Left lobe of liver (tissue), 2 donors: ENCODE data around the gene SP140. TPM values are rescaled to one million over a fixed set of nuclear protein-coding genes. Genes with fewer than 3 reads are reported as not detected.
"Not testable (repeated sequence)": the region's sequence is repeated elsewhere in the genome, so short reads cannot be mapped to it uniquely, and the experiment has no call there.

Experiments used
- ATAC-seq: fragments of 200-7000 bp; cut with Tn5 transposase; one replicate; pipeline ENCODE4 v1.9.1; 2020; ENCODE audit warnings: mild to moderate bottlenecking, moderate library complexity
- DNase-seq: peaks from one replicate; pipeline ENCODE4 v3.0.0-alpha.2; 2020; ENCODE audit warnings: low spot score
- total RNA-seq: library from RNA; stranded (reverse); gene quantifications from one replicate; pipeline ENCODE4 v1.2.1, GENCODE V29; 2021
- donor health status: DM: no; HTN: no; CAD: no; lungs with moderate emphysema.
- donor health status: DM: no; HTN: yes; CAD: no.

The SP140 gene
- total RNA-seq, result 1.2 TPM

DNA sequence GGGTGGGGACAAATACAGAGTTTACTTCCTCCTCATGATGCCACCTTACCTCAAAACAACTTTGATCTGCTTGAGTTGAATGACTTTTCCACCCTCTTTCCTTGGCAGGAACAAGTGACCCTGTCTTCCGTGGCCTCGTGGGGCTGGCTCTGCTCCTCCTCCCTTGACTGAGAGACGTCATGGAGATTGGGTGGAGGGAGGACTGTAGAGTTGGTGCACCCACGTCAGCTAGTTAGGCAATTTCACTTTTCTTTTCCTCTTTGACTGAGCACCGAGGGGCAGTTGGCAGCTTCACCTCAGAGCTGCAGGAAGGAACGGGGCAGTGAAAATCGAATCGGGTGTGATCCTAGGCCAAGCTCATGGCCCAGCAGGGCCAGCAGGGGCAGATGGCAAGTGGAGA, at the start of gene SP140:
SP140 (plus strand) TSS at position 251 of the 400 bp plus-strand sequence; CDS start at position 360, 109 bp downstream.
- DNase-seq (peak; percentile 47), ATAC-seq (peak; percentile 54)

DNA sequence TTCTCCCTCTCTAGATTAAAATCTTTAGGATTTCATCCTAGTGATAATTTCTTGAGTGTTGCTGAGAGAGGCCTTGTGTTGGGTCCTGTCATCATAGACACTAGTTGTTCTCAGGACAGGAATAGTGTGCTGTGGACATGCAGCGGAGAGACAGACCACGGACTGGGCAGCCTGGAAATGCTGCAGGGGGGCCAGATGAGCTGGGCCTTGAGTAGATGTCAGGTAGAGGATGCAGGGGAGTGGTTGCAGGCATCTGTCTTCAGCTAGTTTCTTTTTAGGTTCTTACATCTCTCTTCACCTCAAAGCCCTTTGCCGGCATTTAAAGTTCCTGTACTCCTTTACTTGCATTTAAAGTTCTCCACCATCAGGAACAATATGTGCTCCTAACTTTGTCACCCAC, 48.5 kb upstream of the SP140 start:
- ATAC-seq (no peak), DNase-seq (no peak)

DNA sequence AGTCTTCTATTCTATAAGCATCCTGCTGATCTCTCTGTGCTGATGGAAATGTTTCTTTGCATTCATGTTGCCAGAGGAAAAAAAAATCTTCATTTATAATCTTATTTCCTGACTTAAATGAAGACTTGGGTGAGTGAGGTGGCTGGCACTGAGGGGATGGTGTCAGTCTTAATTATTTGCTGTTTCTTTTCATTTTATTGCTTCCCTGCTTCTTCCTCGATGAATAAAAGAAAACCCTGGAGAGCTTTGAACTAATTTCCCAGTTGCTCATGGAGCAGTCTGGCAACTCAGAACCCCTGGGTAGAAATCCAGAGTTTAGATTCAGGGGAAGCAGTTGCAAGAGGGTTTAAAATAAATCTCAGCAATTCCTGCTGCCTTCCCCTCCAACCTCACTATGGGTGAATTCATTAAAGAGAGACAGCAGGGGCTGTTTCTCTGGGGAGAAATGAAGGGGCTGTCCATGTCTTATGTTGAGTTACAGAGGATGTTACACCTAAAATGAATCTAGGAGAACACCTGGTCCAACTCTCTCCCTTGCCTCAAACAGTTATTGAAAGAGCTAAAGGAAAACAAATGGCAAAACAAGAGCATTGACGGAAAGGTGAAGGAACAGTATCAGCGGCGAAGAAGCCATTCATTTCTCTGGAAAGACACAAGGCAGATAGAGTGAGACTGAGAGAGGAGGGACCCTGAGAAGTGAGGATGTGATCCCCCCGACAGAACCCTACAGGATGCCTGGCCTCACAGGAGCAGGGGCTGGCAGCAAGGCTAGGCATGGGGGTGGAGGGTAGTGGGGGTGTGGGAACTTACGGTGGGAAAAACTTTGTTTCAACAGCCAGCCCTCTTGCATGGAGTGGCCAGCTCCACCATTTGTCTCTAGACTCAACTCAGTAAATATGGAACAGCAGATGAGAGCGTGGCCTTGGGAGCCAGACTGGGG, 46.7 kb upstream of the SP140 start:
- ATAC-seq, result no peak
- DNase-seq, result no peak

DNA sequence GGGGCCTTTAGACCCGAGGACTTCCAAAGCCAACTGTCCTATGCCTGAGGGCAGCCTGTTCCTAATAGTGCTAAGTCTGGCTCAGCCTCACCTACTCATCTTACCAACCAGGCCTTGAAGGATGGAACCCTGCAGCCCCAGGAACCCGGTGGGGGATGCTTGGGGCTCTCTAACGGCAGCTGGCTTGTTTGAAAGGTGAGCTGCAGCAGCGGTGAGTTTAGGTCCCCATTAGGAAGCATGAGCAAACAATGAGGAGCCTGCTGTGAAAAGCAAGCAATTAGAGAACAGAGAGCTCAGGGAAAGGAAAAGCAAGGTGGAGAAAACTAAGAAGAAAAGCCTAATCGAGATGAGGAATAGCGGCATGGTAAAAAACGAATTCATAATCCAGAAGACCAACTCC, 45.6 kb upstream of the SP140 start:
- ATAC-seq, result no peak
- no peak for DNase-seq

- DNase-seq (no peak), ATAC-seq (no peak)
These were observed 44.3 kb upstream of the SP140 start for GRCh38 chr2:230181195-230181594.

DNA sequence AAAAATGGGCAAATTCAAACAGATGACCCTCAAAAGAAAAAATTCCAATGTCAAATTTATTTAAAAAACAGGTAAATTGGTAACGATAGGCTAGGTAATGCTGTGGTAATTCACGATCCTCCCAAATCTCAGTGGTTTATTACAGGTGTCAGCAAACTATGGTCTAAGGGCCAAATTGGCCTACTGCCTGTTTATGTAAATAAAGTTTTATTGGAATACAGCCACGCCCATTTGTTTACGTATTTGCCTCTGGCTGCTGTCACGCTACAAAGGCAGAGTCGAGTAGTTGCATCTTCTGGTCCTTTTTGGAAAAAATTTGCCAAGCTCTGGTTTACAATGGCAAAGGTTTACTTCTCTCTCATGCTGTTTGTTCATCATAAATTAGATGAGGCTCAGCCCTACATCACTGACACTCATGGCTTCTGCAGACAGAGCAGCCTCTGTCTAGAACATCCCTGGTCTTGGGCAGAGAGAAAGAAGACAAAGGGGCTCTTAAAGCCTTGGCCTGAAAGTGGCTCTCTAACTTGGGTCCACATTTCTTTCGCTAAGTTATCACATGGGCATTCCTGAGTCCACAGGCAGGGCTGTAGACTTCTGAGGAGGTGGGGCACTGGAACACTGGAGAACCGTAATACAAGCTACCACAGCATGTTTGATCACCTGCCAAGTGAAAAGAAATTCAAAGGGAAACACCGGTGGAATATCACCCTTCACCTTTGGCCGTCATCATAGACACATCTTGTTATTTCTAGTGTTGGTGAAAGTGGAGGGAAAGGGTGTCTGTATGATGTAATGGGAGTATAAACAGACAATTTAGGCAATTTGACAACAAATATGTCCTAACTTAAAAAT, 40.6 kb upstream of the SP140 start:
- DNase-seq, result no peak
- ATAC-seq, result peak; percentile 57

DNA sequence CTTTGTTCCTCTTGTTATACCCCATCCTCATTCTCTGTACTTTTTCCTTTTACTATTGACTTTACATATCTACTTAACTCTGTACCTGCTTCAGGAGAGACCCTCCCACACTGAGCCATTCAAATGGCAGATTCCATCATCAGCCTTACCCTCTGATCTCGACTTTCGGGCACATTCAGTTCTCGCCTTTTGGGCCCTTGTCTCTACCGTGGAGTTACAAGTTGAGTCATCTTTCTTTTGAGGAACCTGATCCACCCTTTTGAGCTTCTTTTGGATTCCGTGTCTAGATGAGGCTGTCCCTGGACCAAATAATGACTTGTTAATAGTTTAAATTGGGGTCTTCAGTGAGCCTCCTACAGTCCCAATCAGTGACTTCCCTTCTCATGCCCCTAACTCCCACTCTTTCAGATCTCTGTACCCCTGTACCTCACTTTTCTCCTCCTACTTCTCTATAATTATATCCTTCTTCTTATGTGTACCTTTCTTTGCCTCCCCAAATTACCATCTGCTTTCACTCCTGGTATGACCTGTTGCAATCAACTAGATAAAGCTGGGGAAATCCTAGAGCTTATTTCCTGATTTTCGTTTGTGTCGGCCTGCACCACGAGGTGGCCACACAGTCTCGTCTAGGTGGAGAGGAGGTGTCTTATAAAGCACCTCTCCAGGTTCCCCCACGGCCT, 23.0 kb upstream of the SP140 start:
- DNase-seq, result no peak
- no peak for ATAC-seq

DNA sequence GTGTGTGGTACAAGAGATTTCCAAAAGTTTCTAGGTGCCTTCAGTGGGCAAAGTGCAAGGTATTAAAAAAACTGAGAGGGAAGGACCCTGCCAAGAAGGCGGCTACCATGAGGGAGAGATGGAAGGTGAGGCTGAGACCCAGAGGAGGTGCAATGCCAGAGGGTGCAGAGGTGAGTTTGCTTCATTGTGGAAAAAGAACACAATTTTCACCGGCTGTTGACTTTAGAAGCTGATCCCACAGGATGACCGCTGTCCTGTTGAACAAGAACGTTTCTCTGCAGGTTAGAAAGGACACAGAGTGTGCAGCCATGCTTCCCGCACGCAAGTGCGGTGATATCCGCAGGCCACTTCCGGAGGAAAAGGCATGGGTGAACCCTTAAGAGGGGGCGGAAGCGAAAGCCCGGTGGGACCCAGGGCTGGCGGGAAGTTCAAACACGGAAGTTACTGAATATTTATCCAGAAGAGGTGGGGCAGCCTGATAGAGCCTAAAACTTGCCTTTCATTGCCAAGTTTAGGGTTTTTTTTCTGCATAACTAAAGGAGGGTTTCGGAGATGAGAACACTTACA, 22.3 kb upstream of the SP140 start:
- ATAC-seq (no peak), DNase-seq (no peak)

- DNase-seq (no peak), ATAC-seq (no peak)
These were observed 20.5 kb upstream of the SP140 start for GRCh38 chr2:230205034-230205433.

- no peak for ATAC-seq
- no peak for DNase-seq
These were observed 19.8 kb upstream of the SP140 start for GRCh38 chr2:230205721-230206120.

- ATAC-seq, result no peak
- DNase-seq, result no peak
These were observed 17.0 kb upstream of the SP140 start for GRCh38 chr2:230208576-230208975.

DNA sequence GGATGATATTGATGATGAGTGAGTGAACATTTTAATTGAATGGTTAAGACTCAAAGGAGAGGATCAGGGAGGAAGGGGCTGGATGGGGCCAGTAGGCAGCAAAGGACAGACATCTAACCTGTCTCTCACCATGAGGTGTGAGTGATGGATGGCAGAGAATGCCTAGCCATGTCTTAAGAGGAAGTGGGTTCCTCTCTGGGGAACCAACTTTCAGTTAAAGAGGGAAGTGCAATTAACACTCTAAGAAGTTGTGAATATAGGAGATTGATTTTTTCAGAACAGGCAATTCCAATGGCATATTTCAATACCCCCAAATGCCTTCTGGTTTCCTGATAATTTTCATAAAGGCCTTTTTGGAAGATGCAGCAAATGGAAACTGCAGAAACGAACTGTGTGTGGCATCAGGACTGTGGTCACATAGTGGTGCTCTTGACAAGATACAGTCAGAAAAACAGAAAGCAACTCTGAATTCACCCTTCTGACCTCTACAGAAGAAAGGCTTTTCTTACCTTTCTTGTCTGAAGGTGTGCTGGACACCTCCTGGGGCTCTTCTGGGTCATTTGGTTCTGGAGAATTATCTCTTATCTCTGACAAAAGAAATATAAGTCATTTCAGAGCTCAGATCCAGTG, 16.0 kb upstream of the SP140 start:
- no peak for ATAC-seq
- DNase-seq, result no peak

DNA sequence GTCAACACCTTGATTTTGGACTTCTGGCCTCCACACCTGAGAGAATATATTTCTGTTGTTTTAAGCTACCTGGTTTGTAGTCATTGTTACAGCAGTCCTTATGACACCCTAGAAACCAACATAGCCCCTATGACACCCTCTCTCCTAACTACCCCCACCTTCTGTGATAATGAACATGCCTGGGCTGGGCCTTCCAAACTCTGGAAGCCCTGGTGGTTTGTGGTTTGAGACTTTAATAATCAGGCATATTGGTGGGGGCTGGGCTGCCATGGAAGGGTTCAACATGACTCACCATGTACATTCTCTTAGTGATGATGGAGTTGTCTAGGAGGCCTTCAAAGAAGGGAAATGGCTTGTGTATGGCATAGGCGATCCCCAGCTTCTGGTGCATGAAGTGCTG, 9.0 kb upstream of the SP140 start:
- no peak for DNase-seq
- no peak for ATAC-seq

GRCh38 chr2:230217424-230217823, 8.1 kb upstream of the SP140 start:
- no peak for ATAC-seq
- no peak for DNase-seq

- ATAC-seq, result no peak
- no peak for DNase-seq
These were observed 7.1 kb upstream of the SP140 start for GRCh38 chr2:230218421-230218820.

DNA sequence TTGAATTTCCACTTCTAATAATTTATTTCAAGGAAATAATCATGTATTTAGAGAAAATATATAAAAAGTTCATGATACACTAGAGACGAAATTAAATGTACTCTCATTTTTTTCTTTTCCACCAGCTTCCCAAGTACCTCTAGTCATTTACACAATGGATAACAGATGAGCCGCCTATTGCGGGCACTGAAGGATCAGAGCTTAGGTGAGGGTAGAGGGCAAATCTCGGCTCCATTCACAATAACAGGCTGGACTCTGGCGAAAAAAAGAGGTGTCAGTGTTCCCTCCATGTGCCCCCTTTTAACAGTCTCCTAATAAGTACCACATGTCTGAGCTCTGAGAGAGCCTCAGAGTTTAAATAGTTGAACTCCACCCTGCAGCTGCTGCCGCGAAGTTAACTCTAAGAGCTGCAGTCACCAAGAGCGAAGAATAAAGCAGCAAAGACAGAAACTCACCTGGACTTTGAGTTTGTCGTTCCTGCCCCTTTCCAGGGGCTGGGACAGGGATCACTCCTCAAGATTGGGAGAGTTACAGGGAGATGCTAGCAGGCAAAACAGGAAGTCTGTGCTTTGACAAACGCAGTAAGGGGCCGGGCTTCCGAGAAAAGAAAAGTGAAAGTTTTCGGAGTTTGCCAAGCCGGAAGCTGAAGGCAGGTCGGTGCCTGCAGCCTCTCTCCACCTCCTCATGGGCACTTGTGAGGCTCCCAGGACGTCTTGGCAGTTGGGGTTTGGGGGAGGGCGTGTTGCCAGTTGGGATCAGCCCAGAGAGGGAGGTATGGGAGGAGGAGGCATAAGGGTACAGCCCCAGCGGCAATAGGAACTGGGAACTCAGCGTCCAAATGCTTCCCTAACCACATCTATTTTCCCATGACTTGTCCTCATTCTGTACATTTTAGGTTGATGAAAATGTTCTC, 5.9 kb upstream of the SP140 start, which contains the start of gene SP110:
SP110 (minus strand) TSS at position 566 of the 913 bp plus-strand sequence. CDS start 3,057 bp downstream, outside the sequence.
- peak; percentile 98 for ATAC-seq
- peak; percentile 86 for DNase-seq

GRCh38 chr2:230220347-230220969, 5.1 kb upstream of the SP140 start:
- peak; percentile 3 for ATAC-seq

GRCh38 chr2:230221493-230221892, 4.0 kb upstream of the SP140 start:
- no peak for ATAC-seq
- no peak for DNase-seq

More at GRCh38 chr2:230220347-230220969, 5.1 kb upstream of the SP140 start:
- no peak for DNase-seq

GRCh38 chr2:230222829-230223228, 2.7 kb upstream of the SP140 start:
- not testable (repeated sequence) for ATAC-seq, DNase-seq
